K562 (cell line): Measurements from ENCODE around the gene CEP131. TPM values are rescaled to one million over a fixed set of nuclear protein-coding genes. Genes with fewer than 3 reads are reported as not detected.
A peak's percentile ranks its signal among the peaks of the same experiment; 100 is the strongest.

Experiments
- CCAR2 ChIP-seq: fragments of 200-400 bp; formaldehyde crosslinking; IDR thresholded peaks from 2 replicates; pipeline ENCODE4 v1.6.1; 2017; ENCODE audit warnings: mild to moderate bottlenecking, low read depth, low read length
- CHD4 ChIP-seq: fragments of 200-600 bp; sonication (generic); IDR thresholded peaks from 3 replicates; pipeline ENCODE4 v1.6.1; 2012; ENCODE audit warnings: low read depth, mild to moderate bottlenecking, mixed read lengths, low read length, inconsistent platforms; ENCODE audit not compliant: insufficient read depth, insufficient replicate concordance, poor library complexity, severe bottlenecking
- E2F6 ChIP-seq, 2 experiments: IDR thresholded peaks; 2 replicates each; pipeline ENCODE4 v1.6.1; 2011; ENCODE audit warnings: borderline replicate concordance in 1 of 2, control low read depth in 1 of 2, low read depth in 1 of 2, low read length in 1 of 2, mild to moderate bottlenecking in 1 of 2, mixed read lengths in 1 of 2, moderate library complexity in 1 of 2; ENCODE audit not compliant: insufficient read depth in 1 of 2, insufficient read length in 1 of 2, poor library complexity in 1 of 2, severe bottlenecking in 1 of 2; ENCODE audit errors: extremely low read depth in 1 of 2
- HDAC8 ChIP-seq: fragments of 450-650 bp; IDR thresholded peaks from 2 replicates; pipeline ENCODE4 v1.6.1; 2016; ENCODE audit warnings: mild to moderate bottlenecking, missing genetic modification characterization, moderate library complexity, missing compliant biosample characterization
- HNRNPLL ChIP-seq: fragments of 200-400 bp; formaldehyde crosslinking; IDR thresholded peaks from 2 replicates; pipeline ENCODE4 v1.6.1; 2017; ENCODE audit warnings: low read length, low read depth, mild to moderate bottlenecking; ENCODE audit not compliant: poor library complexity, severe bottlenecking
- KAT7 ChIP-seq: sonication (generic); formaldehyde crosslinking; IDR thresholded peaks from 2 replicates; pipeline ENCODE4 v1.8.0; 2022; ENCODE audit warnings: missing genetic modification reagents, mild to moderate bottlenecking, borderline replicate concordance
- MAZ ChIP-seq, 2 experiments: fragments of 450-650 bp in 1 of 2; sonication (generic) in 1 of 2; formaldehyde crosslinking; IDR thresholded peaks in 1 of 2; conservative IDR thresholded peaks in 1 of 2; 2 replicates each; pipeline versions ENCODE4 v1.4.0 to v1.5.0; 2020; ENCODE audit warnings: mild to moderate bottlenecking in 1 of 2, missing genetic modification reagents in 1 of 2
- NCOA6 ChIP-seq: fragments of 450-650 bp; IDR thresholded peaks from 2 replicates; pipeline ENCODE4 v1.6.1; 2017; ENCODE audit warnings: mild to moderate bottlenecking
- NKRF ChIP-seq: fragments of 450-650 bp; IDR thresholded peaks from 2 replicates; pipeline ENCODE4 v1.6.1; 2016; ENCODE audit warnings: borderline replicate concordance
- PCBP1 ChIP-seq: fragments of 200-400 bp; formaldehyde crosslinking; IDR thresholded peaks from 2 replicates; pipeline ENCODE4 v1.6.1; 2018; ENCODE audit warnings: mild to moderate bottlenecking, low read depth, low read length; ENCODE audit not compliant: poor library complexity, severe bottlenecking
- POLR2B ChIP-seq: fragments of 450-650 bp; IDR thresholded peaks from 2 replicates; pipeline ENCODE4 v1.6.1; 2018; ENCODE audit warnings: low read depth; ENCODE audit not compliant: partially characterized antibody
- PREB ChIP-seq: sonication (generic); formaldehyde crosslinking; IDR thresholded peaks from 2 replicates; pipeline ENCODE4 v1.8.1; 2023; ENCODE audit warnings: mild to moderate bottlenecking, missing genetic modification reagents
- RERE ChIP-seq: sonication (generic); formaldehyde crosslinking; IDR thresholded peaks from 2 replicates; pipeline ENCODE4 v1.8.0; 2023; ENCODE audit warnings: missing genetic modification reagents, mild to moderate bottlenecking, borderline replicate concordance
- RFX1 ChIP-seq: fragments of 450-650 bp; IDR thresholded peaks from 2 replicates; pipeline ENCODE4 v1.6.1; 2016; ENCODE audit warnings: mild to moderate bottlenecking, moderate library complexity
- RNF2 ChIP-seq: sonication (generic); IDR thresholded peaks from 2 replicates; pipeline ENCODE4 v1.6.1; 2016
- TAF7 ChIP-seq: fragments of 450-650 bp; IDR thresholded peaks from 2 replicates; pipeline ENCODE4 v1.6.1; 2016; ENCODE audit warnings: missing genetic modification characterization, missing compliant biosample characterization
- ZFX ChIP-seq: sonication (generic); formaldehyde crosslinking; IDR thresholded peaks from 2 replicates; pipeline ENCODE4 v1.8.0; 2022; ENCODE audit warnings: mild to moderate bottlenecking, missing genetic modification reagents, moderate library complexity
- ZNF695 ChIP-seq: fragments of 450-650 bp; formaldehyde crosslinking; IDR thresholded peaks from 2 replicates; pipeline ENCODE4 v1.4.0; 2020; ENCODE audit warnings: mild to moderate bottlenecking, moderate library complexity
- ZNF75A ChIP-seq: fragments of 450-650 bp; formaldehyde crosslinking; IDR thresholded peaks from 2 replicates; pipeline ENCODE4 v1.4.0; 2020; ENCODE audit warnings: mild to moderate bottlenecking
- polyA plus RNA-seq, 8 experiments: library from polyadenylated mRNA; depleted of rRNA in 4 of 8; stranded (reverse) in 5 of 8; unstranded in 3 of 8; fragments of >200 nt; fragmentation: Nextera tagmentation in 2 of 8; fragmentation: Illumina TruSeq in 1 of 8; extraction: Ambion mirVana in 2 of 8; extraction: Trizol in 1 of 8; gene quantifications; 2 replicates each; pipeline versions ENCODE4 v1.2.1 to v1.2.3, GENCODE V29; 2011 to 2014; ENCODE audit warnings: inconsistent platforms in 1 of 8, missing spikeins in 1 of 8
- total RNA-seq, 7 experiments: library from RNA; depleted of rRNA in 6 of 7; stranded (reverse); fragments of >200 nt in 6 of 7; fragmentation: Illumina TruSeq in 2 of 7; extraction: Trizol in 2 of 7; gene quantifications; 2 replicates each; pipeline versions ENCODE4 v1.2.1 to v1.2.3, GENCODE V29; 2011 to 2021; ENCODE audit warnings: low replicate concordance in 1 of 7

CEP131 gene
- total and polyA plus RNA-seq, 9 of the 15 experiments (the other 6 are each of a cell fraction or from before 2014, with no cell fraction given), result 0.24 to 21.2 (median 2.3) TPM

GRCh38 chr17:81238490-81238814 lies 15.7 kb upstream of the CEP131 start (continued):
- TF ChIP-seq CHD4 (no peak), ZNF75A (CRISPR knock-in tag) (no peak), E2F6 (IDR thresholded peaks at IDR 0.05; ENCODE audit: borderline replicate concordance in 1 of 2, extremely low read depth in 1 of 2, insufficient read depth in 1 of 2, insufficient read length in 1 of 2, low read depth in 1 of 2, low read length in 1 of 2, poor library complexity in 1 of 2, severe bottlenecking in 1 of 2) (no peak), MAZ (CRISPR knock-in tag; conservative IDR thresholded peaks at IDR 0.05 in 1 of 2, IDR thresholded peaks at IDR 0.05 in 1 of 2) (0 out of 4 replicates have a peak, but pooled peaks of 1 of the 2 experiments have one; percentile 6), HDAC8 (tag) (no peak), RNF2 (no peak), PREB (CRISPR knock-in tag) (no peak), ZNF695 (CRISPR knock-in tag) (no peak), CCAR2 (no peak), TAF7 (tag) (no peak), ZFX (no peak), NKRF (no peak), RFX1 (no peak), KAT7 (CRISPR knock-in tag) (0 out of 2 replicates have a peak, but pooled peaks have one; percentile 67), RERE (CRISPR knock-in tag) (0 out of 2 replicates have a peak, but pooled peaks have one; percentile 85), HNRNPLL (no peak), NCOA6 (0 out of 2 replicates have a peak, but pooled peaks have one; percentile 59), POLR2B (no peak), PCBP1 (no peak)
